Right lobe of liver (tissue), 6 donors: ENCODE measurements around the gene SLFN11. TPM values are rescaled to one million over a fixed set of nuclear protein-coding genes. Genes with fewer than 3 reads are reported as not detected.

Experiments used
- ATAC-seq, 4 donors: fragments of 200-7000 bp; cut with Tn5 transposase; one replicate each; pipeline ENCODE4 v1.9.1; 2020; ENCODE audit warnings: mild to moderate bottlenecking in 4 of 4, moderate library complexity in 4 of 4
- DNase-seq, 3 donors: peaks; one replicate each; pipeline ENCODE4 v3.0.0-alpha.2; 2020
- H3K27ac ChIP-seq, 3 donors: fragments of 200-600 bp; one replicate each; pipeline ENCODE4 v1.8.0; 2022
- H3K27me3 ChIP-seq, 2 donors: fragments of 200-600 bp; one replicate each; pipeline ENCODE4 v1.8.0; 2022
- H3K36me3 ChIP-seq, 4 donors: fragments of 200-600 bp; sonication (generic) in 1 of 4; one replicate each; pipeline versions ENCODE4 v1.5.1 to v1.8.0; 2017 to 2022; ENCODE audit warnings: control low read depth in 1 of 4
- H3K4me1 ChIP-seq, 4 donors: fragments of 200-600 bp; sonication (generic) in 1 of 4; one replicate each; pipeline versions ENCODE4 v1.5.1 to v1.8.0; 2017 to 2022; ENCODE audit warnings: control low read depth in 1 of 4
- H3K4me3 ChIP-seq, 3 donors: fragments of 200-600 bp; one replicate each; pipeline ENCODE4 v1.8.0; 2022
- H3K9me3 ChIP-seq, 4 donors: fragments of 200-600 bp; sonication (generic) in 1 of 4; one replicate each; pipeline versions ENCODE4 v1.5.1 to v1.8.0; 2017 to 2022; ENCODE audit warnings: control low read depth in 1 of 4
- POLR2A ChIP-seq: fragments of 450-650 bp; IDR thresholded peaks from one replicate; pipeline ENCODE4 v1.6.1; 2017; ENCODE audit warnings: antibody characterized with exemption, mild to moderate bottlenecking
- WGBS: methylation state at CpG from one replicate; pipeline ENCODE4 v1.1.6; 2018; ENCODE audit warnings: low coverage, low lambda C conversion rate; ENCODE audit not compliant: insufficient coverage; ENCODE audit errors: missing lambda C conversion rate; 5-methylcytosine and 5-hydroxymethylcytosine counted together
- intact Hi-C, 2 donors: fragments of 100-400 bp; cut with DNase I; formaldehyde crosslinking; loops; one replicate each; pipeline versions ENCODE4 v1.11.2 to v1.14.1; 2022
- total RNA-seq, 6 experiments: library from RNA; depleted of rRNA in 2 of 6; stranded (reverse); fragments of >200 nt in 2 of 6; fragmentation: NEBNext Ultra II Directional in 3 of 6; extraction: Animal tissue kit (Norgen Biotek cat#: 25700) in 3 of 6; gene quantifications; one replicate each; pipeline versions ENCODE4 v1.1.0 to v1.2.4, GENCODE V29; 2016 to 2023
- TF ChIP-seq, protein P1 (sequence below), 4 donors: fragments of 200-600 bp in 3 of 4; fragments of 450-650 bp in 1 of 4; IDR thresholded peaks; one replicate each; pipeline versions ENCODE4 v1.5.1 to v1.8.0; 2016 to 2022; ENCODE audit warnings: antibody characterized with exemption in 4 of 4, mild to moderate bottlenecking in 2 of 4
- donor health status: DM: no; HTN: yes; CAD: no.
- donor health status: DM: no; HTN: no; CAD: no.
- donor health status: DM: no; HTN: no; CAD: no.
- donor health status: DM: no; HTN: yes; CAD: no.
- donor health status: DM: no; HTN: yes; CAD: no.

SLFN11 gene
- total RNA-seq, 6 experiments from 2014 or later, result 1.4 to 8.9 (median 6.0) TPM

DNA sequence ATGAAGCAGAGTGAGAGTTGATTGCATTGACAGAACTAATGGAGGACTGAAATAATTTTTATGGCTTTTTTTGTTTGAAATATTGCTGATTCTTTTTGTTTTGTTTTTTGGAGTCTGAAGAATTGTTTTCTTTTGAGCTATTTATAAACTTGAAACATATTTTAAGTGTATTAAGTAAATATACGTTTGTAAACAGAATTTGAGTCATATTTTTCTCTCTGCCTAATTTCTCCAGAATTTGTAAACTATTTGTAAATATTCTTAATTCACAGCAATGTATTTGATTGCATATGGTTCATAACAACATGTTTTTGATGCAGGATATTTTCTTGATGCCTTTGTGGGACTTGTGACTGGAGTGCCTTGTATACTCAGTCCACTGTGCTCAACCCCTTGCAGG, 50.7 kb downstream of the SLFN11 start:
- Histone ChIP-seq H3K36me3 (no peaks in the 10 kb centered on the region), H3K9me3 (no peaks in the 10 kb centered on the region), H3K4me1 (no peaks in the 10 kb centered on the region), H3K27me3 (no peaks in the 10 kb centered on the region), H3K27ac (no peak overlapping the region), H3K4me3 (no peak overlapping the region)
- DNase-seq (no peak), ATAC-seq (no peak)
- WGBS, result 43% methylated on average over 1 of the region's 1 CpG
- intact Hi-C loops, result no loop called here
- TF ChIP-seq, protein P1, sequence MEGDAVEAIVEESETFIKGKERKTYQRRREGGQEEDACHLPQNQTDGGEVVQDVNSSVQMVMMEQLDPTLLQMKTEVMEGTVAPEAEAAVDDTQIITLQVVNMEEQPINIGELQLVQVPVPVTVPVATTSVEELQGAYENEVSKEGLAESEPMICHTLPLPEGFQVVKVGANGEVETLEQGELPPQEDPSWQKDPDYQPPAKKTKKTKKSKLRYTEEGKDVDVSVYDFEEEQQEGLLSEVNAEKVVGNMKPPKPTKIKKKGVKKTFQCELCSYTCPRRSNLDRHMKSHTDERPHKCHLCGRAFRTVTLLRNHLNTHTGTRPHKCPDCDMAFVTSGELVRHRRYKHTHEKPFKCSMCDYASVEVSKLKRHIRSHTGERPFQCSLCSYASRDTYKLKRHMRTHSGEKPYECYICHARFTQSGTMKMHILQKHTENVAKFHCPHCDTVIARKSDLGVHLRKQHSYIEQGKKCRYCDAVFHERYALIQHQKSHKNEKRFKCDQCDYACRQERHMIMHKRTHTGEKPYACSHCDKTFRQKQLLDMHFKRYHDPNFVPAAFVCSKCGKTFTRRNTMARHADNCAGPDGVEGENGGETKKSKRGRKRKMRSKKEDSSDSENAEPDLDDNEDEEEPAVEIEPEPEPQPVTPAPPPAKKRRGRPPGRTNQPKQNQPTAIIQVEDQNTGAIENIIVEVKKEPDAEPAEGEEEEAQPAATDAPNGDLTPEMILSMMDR (IDR thresholded peaks at IDR 0.05), result no peak

- ATAC-seq (no peak), DNase-seq (no peak)
- no peaks in the 10 kb centered on the region for H3K9me3 ChIP-seq
- no peaks in the 10 kb centered on the region for H3K4me1 ChIP-seq
- H3K4me3 ChIP-seq, result no peak overlapping the region
- H3K36me3 ChIP-seq, result no peaks in the 10 kb centered on the region
- WGBS, result 73% methylated on average over 2 of the region's 2 CpGs
- intact Hi-C loops, result no loop called here
- TF ChIP-seq, protein P1 (IDR thresholded peaks at IDR 0.05), result no peak
- no peaks in the 10 kb centered on the region for H3K27me3 ChIP-seq
- H3K27ac ChIP-seq, result no peak overlapping the region
Measured at GRCh38 chr17:35315971-35316370, 57.5 kb downstream of the SLFN11 start.

DNA sequence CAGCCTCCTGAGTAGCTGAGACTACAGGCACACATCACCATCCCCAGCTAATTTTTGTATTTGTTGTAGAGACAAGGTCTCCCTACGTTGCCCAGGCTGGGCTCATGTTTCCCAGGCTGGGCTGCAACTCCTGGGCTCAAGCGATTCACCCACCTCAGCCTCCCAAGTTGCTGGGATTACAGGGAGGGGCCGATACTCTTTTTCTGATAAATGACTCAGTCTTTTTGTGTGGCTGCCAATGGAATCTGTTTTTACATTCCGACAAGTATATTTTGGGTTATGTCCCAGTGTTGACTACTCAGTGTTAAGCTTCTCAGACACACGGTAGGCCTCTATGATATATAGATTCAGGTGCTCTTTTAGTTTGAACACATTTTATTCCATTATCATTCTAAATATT, 58.1 kb downstream of the SLFN11 start:
- H3K4me3 ChIP-seq, result no peak overlapping the region
- 49% methylated on average over 5 of the region's 5 CpGs for WGBS
- TF ChIP-seq, protein P1 (IDR thresholded peaks at IDR 0.05), result no peak
- no peak for TF ChIP-seq POLR2A
- no peaks in the 10 kb centered on the region for H3K4me1 ChIP-seq
- intact Hi-C loops, result no loop called here
- no peak overlapping the region for H3K27ac ChIP-seq
- H3K9me3 ChIP-seq, result no peaks in the 10 kb centered on the region
- no peak for DNase-seq
- H3K36me3 ChIP-seq, result no peaks in the 10 kb centered on the region
- ATAC-seq, result peak in 1 of 4 donors; percentile 16
- H3K27me3 ChIP-seq, result no peaks in the 10 kb centered on the region

DNA sequence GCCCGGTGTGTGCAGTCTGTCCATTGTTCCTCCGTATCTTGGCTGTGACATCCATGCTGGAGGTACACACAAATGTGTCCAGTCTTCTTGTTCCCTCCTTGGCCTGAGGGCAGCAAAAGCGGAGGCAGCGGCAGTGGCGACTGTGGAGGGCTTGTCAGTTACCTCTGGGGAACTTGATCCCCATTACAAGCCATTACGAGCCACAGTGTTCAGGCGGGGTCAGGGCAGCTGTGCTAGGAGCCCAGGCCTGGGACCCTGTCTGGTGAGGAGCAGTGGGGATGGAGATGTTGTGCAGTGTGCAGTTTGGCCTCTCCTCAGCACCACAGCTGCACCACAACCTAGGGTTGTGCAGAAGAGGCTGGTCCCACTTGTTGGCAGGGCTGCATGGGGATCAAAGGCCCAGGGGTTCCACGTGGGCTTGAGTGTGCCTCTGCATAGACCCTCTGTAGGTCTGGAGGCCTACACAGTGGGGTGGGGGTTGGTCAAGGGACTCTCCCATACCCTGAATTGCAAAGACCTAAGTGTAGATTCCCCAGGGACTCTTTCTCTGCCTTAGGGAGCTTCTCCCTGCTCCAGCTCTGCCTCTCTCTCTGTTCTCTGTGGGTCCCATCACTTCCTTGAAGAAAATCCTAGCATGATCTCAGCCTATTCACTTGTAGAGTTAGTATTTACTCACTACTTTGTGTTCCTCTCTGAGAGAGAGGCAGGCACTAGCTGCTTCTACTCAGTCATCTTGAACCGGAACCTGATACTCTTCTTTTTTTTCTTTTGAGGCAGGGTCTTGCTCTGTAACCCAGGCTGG, 58.8 kb downstream of the SLFN11 start:
- DNase-seq, result no peak
- Histone ChIP-seq H3K27me3 (no peaks in the 10 kb centered on the region), H3K4me1 (no peaks in the 10 kb centered on the region), H3K4me3 (no peak overlapping the region), H3K9me3 (no peaks in the 10 kb centered on the region), H3K36me3 (no peaks in the 10 kb centered on the region), H3K27ac (no peak overlapping the region)
- peak in 1 of 4 donors; percentile 33 for ATAC-seq
- 92% methylated on average over 4 of the region's 9 CpGs for WGBS
- TF ChIP-seq, protein P1 (IDR thresholded peaks at IDR 0.05), result no peak
- TF ChIP-seq POLR2A, result no peak
- intact Hi-C loops, result loop anchor here (5.0 kb wide), 1 partner anchor 218 kb away; no protein-coding TSS in a partner anchor
